SK-N-SH (cell line): ENCODE data around the gene AGBL4. TPM values are rescaled to one million over a fixed set of nuclear protein-coding genes. Genes with fewer than 3 reads are reported as not detected.

ENCODE experiments used
- CTCF ChIA-PET: fragments of 300-600, 350-600 bp; formaldehyde crosslinking; extraction: SDS; loops from one replicate; lab custom pipeline; 2021; lab: Yijun Ruan, JAX
- POLR2A ChIA-PET: fragments of 350-600 bp; sonication (Branson Sonifier 250); formaldehyde crosslinking; extraction: SDS; loops from one replicate; lab custom pipeline; 2020; ENCODE audit warnings: antibody characterized with exemption, inconsistent platforms; lab: Yijun Ruan, JAX
- DNase-seq: peaks from one replicate; pipeline ENCODE4 v3.0.0; 2012
- H2AFZ ChIP-seq: fragments of 200-600 bp; sonication (generic); 2 replicates; pipeline ENCODE4 v1.8.1; 2016; ENCODE audit warnings: antibody characterized with exemption, mild to moderate bottlenecking, low read depth
- H3F3A ChIP-seq: fragments of 200-600 bp; sonication (generic); replicated peaks from 2 replicates; pipeline ENCODE3; 2016; ENCODE audit warnings: antibody characterized with exemption, mild to moderate bottlenecking; ENCODE audit not compliant: insufficient read depth
- H3K27ac ChIP-seq, 2 experiments: fragments of 200-500 bp in 1 of 2; fragments of 200-600 bp in 1 of 2; sonication (Bioruptor generic) in 1 of 2; sonication (generic), shearing (Covaris generic) in 1 of 2; 2 replicates each; pipeline versions ENCODE4 v1.5.1 to v1.6.1; 2014 to 2016; ENCODE audit warnings: low read depth in 2 of 2, inconsistent platforms in 1 of 2, low read length in 1 of 2, mild to moderate bottlenecking in 1 of 2, mixed read lengths in 1 of 2
- H3K27me3 ChIP-seq: fragments of 200-600 bp; sonication (generic), shearing (Covaris generic); 2 replicates; pipeline ENCODE4 v1.6.1; 2016; ENCODE audit warnings: mixed run types; ENCODE audit not compliant: insufficient read depth
- H3K36me3 ChIP-seq, 2 experiments: fragments of 200-500 bp in 1 of 2; fragments of 200-600 bp in 1 of 2; sonication (Bioruptor generic) in 1 of 2; sonication (generic) in 1 of 2; replicated peaks in 1 of 2; 2 replicates each; pipeline versions ENCODE3 to v1.5.1; 2014 to 2016; ENCODE audit warnings: low read length in 1 of 2, mild to moderate bottlenecking in 1 of 2; ENCODE audit not compliant: insufficient read depth in 2 of 2, control insufficient read depth in 1 of 2
- H3K4me1 ChIP-seq, 2 experiments: fragments of 200-500 bp in 1 of 2; fragments of 200-600 bp in 1 of 2; sonication (Bioruptor generic) in 1 of 2; sonication (generic), shearing (Covaris generic) in 1 of 2; 2 replicates each; pipeline versions ENCODE4 v1.5.1 to v1.6.1; 2014 to 2016; ENCODE audit warnings: low read depth in 1 of 2, low read length in 1 of 2, mixed run types in 1 of 2; ENCODE audit not compliant: insufficient read depth in 2 of 2, control insufficient read depth in 1 of 2
- H3K4me2 ChIP-seq: fragments of 200-600 bp; sonication (generic), shearing (Covaris generic); 2 replicates; pipeline ENCODE4 v1.6.1; 2017; ENCODE audit warnings: mixed run types
- H3K4me3 ChIP-seq, 2 experiments: fragments of 200-500 bp in 1 of 2; fragments of 200-600 bp in 1 of 2; sonication (Bioruptor generic) in 1 of 2; sonication (generic), shearing (Covaris generic) in 1 of 2; 2 replicates each; pipeline versions ENCODE4 v1.5.1 to v1.8.1; 2014 to 2016; ENCODE audit warnings: low read depth in 2 of 2, inconsistent platforms in 1 of 2, low read length in 1 of 2, mild to moderate bottlenecking in 1 of 2, mixed read lengths in 1 of 2, moderate library complexity in 1 of 2
- H3K79me2 ChIP-seq: fragments of 200-600 bp; sonication (generic); 2 replicates; pipeline ENCODE4 v1.8.1; 2017; ENCODE audit warnings: mild to moderate bottlenecking; ENCODE audit not compliant: insufficient read depth
- H3K9ac ChIP-seq: fragments of 200-600 bp; sonication (generic); 2 replicates; pipeline ENCODE4 v1.6.1; 2017; ENCODE audit warnings: mixed run types
- H3K9me2 ChIP-seq: fragments of 200-600 bp; sonication (generic); 2 replicates; pipeline ENCODE4 v1.6.1; 2017; ENCODE audit warnings: mixed run types
- H3K9me3 ChIP-seq: fragments of 200-600 bp; sonication (generic); 2 replicates; pipeline ENCODE4 v1.6.1; 2017; ENCODE audit warnings: mixed run types, mild to moderate bottlenecking, moderate library complexity
- H4K20me1 ChIP-seq: fragments of 200-600 bp; sonication (generic); 2 replicates; pipeline ENCODE4 v1.6.1; 2017; ENCODE audit warnings: mild to moderate bottlenecking, mixed run types; ENCODE audit not compliant: insufficient read depth
- ELF1 ChIP-seq: IDR thresholded peaks from 2 replicates; pipeline ENCODE4 v1.4.0; 2012
- EP300 ChIP-seq, 2 experiments: IDR thresholded peaks; 2 replicates each; pipeline versions ENCODE4 v1.4.0 to v1.6.1; 2012; ENCODE audit warnings: borderline replicate concordance in 1 of 2, low read depth in 1 of 2, low read length in 1 of 2
- EZH2phosphoT487 ChIP-seq: fragments of 200-600 bp; sonication (generic); IDR thresholded peaks from 2 replicates; pipeline ENCODE4 v1.6.1; 2017; ENCODE audit warnings: low read depth, mixed run types, mild to moderate bottlenecking, antibody characterized with exemption, moderate library complexity, borderline replicate concordance
- FOXJ3 ChIP-seq: sonication (generic); formaldehyde crosslinking; IDR thresholded peaks from 2 replicates; pipeline ENCODE4 v1.5.1; 2020; ENCODE audit warnings: mild to moderate bottlenecking, missing genetic modification reagents
- FOXM1 ChIP-seq: IDR thresholded peaks from 2 replicates; pipeline ENCODE4 v1.4.0; 2012; ENCODE audit warnings: low read depth, mild to moderate bottlenecking
- GATA2 ChIP-seq: sonication (generic); formaldehyde crosslinking; IDR thresholded peaks from 2 replicates; pipeline ENCODE4 v1.5.0; 2020; ENCODE audit warnings: mild to moderate bottlenecking, missing genetic modification reagents
- IRF3 ChIP-seq: fragments of 150-350 bp; IDR thresholded peaks from 2 replicates; pipeline ENCODE4 v1.6.1; 2016; ENCODE audit warnings: mild to moderate bottlenecking, low read depth, low read length
- MEF2A ChIP-seq: IDR thresholded peaks from 2 replicates; pipeline ENCODE4 v1.4.0; 2012; ENCODE audit warnings: low read depth, borderline replicate concordance
- MXI1 ChIP-seq: IDR thresholded peaks from 2 replicates; pipeline ENCODE4 v1.6.1; 2012; ENCODE audit warnings: mild to moderate bottlenecking, low read depth, low read length, improper control_type of control experiment
- POLR2AphosphoS5 ChIP-seq: IDR thresholded peaks from 2 replicates; pipeline ENCODE4 v1.6.1; 2012; ENCODE audit warnings: low read depth, low read length
- RAD21 ChIP-seq: IDR thresholded peaks from 2 replicates; pipeline ENCODE4 v1.6.1; 2012; ENCODE audit warnings: mild to moderate bottlenecking, low read length
- RCOR1 ChIP-seq: fragments of 150-350 bp; IDR thresholded peaks from 2 replicates; pipeline ENCODE4 v1.6.1; 2017; ENCODE audit warnings: antibody characterized with exemption, low read length
- RFX5 ChIP-seq: IDR thresholded peaks from 2 replicates; pipeline ENCODE4 v1.6.1; 2012; ENCODE audit warnings: mild to moderate bottlenecking, improper control_type of control experiment, low read length
- RXRA ChIP-seq: IDR thresholded peaks from 2 replicates; pipeline ENCODE4 v1.4.0; 2012; ENCODE audit warnings: low read depth, mild to moderate bottlenecking, borderline replicate concordance
- SIN3A ChIP-seq: IDR thresholded peaks from 2 replicates; pipeline ENCODE4 v1.6.1; 2012; ENCODE audit warnings: low read depth, mild to moderate bottlenecking, low read length, moderate library complexity, borderline replicate concordance
- SMC3 ChIP-seq: IDR thresholded peaks from 2 replicates; pipeline ENCODE4 v1.6.1; 2012; ENCODE audit warnings: low read depth, low read length, improper control_type of control experiment
- TEAD4 ChIP-seq: IDR thresholded peaks from 2 replicates; pipeline ENCODE4 v1.4.0; 2012; ENCODE audit warnings: mild to moderate bottlenecking, borderline replicate concordance; ENCODE audit not compliant: insufficient read depth
- USF2 ChIP-seq: fragments of 150-350 bp; IDR thresholded peaks from 2 replicates; pipeline ENCODE4 v1.6.1; 2017; ENCODE audit warnings: antibody characterized with exemption, low read length, low read depth, borderline replicate concordance
- YY1 ChIP-seq: IDR thresholded peaks from 2 replicates; pipeline ENCODE4 v1.4.0; 2012; ENCODE audit warnings: low read depth, mild to moderate bottlenecking
- WGBS: methylation state at CpG from one replicate; pipeline ENCODE4 v1.1.6; 2017; ENCODE audit warnings: low lambda C conversion rate; 5-methylcytosine and 5-hydroxymethylcytosine counted together
- polyA plus RNA-seq, 3 experiments: library from polyadenylated mRNA; depleted of rRNA; stranded (reverse); fragments of >200 nt; gene quantifications; 2 replicates each; pipeline ENCODE4 v1.2.3, GENCODE V29; 2012
- TF ChIP-seq, protein P1 (sequence below): IDR thresholded peaks from 2 replicates; pipeline ENCODE4; 2012
- TF ChIP-seq, protein P2 (sequence below): fragments of 200-600 bp; sonication (generic); IDR thresholded peaks from 2 replicates; pipeline ENCODE4 v1.6.1; 2017; ENCODE audit warnings: antibody characterized with exemption, mild to moderate bottlenecking, moderate library complexity

Gene AGBL4
- polyA plus RNA-seq, 1 of the 3 experiments (the other 2 are of a cell fraction) = 0.07 TPM

DNA sequence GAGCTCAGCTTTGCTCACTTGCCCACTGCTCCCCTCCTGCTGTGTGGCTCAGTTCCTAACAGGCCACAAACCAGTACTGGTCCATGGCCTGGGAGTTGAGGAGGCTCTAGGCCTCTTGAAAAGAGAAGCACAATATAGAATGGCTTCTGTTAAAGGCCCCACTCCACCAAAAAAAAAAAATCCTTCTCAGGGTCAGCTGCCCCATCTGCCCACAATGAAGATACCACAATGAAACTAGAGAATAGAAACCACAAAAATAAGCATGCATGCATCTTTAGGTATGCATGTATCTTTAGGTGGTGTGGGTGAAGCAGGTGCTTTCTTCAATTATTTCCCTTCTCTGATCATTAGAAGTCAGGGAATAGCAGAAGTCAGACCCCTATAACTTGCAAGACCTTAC is 626.7 kb downstream of the AGBL4 start:
- H3K79me2 ChIP-seq = no peaks in the 10 kb centered on the region
- no peak overlapping the region for H3K27ac ChIP-seq
- no peaks in the 10 kb centered on the region for H3K4me1 ChIP-seq
- H3F3A ChIP-seq = no peaks in the 10 kb centered on the region
- no peak overlapping the region for H2AFZ ChIP-seq
- H3K36me3 ChIP-seq = no peaks in the 10 kb centered on the region
- no peak overlapping the region for H3K9ac ChIP-seq
- ChIA-PET CTCF (no interaction called here), POLR2A (no interaction called here)
- no peak overlapping the region for H3K4me3 ChIP-seq
- TF ChIP-seq, protein P1, sequence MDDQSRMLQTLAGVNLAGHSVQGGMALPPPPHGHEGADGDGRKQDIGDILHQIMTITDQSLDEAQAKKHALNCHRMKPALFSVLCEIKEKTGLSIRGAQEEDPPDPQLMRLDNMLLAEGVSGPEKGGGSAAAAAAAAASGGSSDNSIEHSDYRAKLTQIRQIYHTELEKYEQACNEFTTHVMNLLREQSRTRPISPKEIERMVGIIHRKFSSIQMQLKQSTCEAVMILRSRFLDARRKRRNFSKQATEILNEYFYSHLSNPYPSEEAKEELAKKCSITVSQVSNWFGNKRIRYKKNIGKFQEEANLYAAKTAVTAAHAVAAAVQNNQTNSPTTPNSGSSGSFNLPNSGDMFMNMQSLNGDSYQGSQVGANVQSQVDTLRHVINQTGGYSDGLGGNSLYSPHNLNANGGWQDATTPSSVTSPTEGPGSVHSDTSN = no peak
- TF ChIP-seq EP300 (IDR thresholded peaks at IDR 0.05; ENCODE audit: borderline replicate concordance in 1 of 2, low read depth in 1 of 2, low read length in 1 of 2) (no peak), RAD21 (no peak), SIN3A (no peak), RCOR1 (no peak), EZH2phosphoT487 (no peak), YY1 (no peak), RXRA (no peak), POLR2AphosphoS5 (no peak), ELF1 (no peak), SMC3 (no peak), FOXJ3 (CRISPR knock-in tag) (no peak), IRF3 (no peak), USF2 (no peak), TEAD4 (no peak), FOXM1 (no peak), GATA2 (CRISPR knock-in tag) (no peak)
- no peaks in the 10 kb centered on the region for H3K27me3 ChIP-seq
- no peaks in the 10 kb centered on the region for H3K9me2 ChIP-seq
- H3K9me3 ChIP-seq = no peaks in the 10 kb centered on the region; the same call in 1 of the 2 replicates
- DNase-seq = no peak
- no peak overlapping the region for H3K4me2 ChIP-seq
- H4K20me1 ChIP-seq = no peaks in the 10 kb centered on the region

DNA sequence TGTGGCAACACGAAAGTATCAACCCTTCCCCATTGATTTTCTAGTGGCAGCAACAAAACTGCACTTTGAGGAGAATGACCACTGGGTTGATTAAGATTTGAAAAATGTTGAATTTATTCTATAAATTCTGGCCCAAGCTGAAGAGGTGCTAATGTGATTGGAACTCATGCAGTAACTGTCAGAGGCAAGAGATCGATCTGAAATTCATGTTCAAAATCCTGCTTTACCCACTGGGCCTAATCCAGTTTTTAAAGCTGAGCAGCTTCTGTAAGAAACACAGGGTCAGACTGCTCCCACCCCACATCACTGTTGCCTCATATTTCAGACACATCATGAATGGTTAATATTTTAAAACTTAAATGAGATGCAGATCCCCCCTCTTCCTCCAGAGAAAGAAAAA is 629.6 kb downstream of the AGBL4 start:
- Histone ChIP-seq H3K9ac (no peak overlapping the region), H3K79me2 (no peaks in the 10 kb centered on the region), H3K27me3 (no peaks in the 10 kb centered on the region), H2AFZ (no peak overlapping the region), H3K9me2 (no peaks in the 10 kb centered on the region), H3K27ac (no peak overlapping the region), H3K4me2 (no peak overlapping the region), H3K36me3 (no peaks in the 10 kb centered on the region), H3F3A (no peaks in the 10 kb centered on the region), H4K20me1 (no peaks in the 10 kb centered on the region), H3K9me3 (no peaks in the 10 kb centered on the region), H3K4me3 (no peak overlapping the region), H3K4me1 (no peaks in the 10 kb centered on the region; a peak in 1 of 4 replicates)
- WGBS = 80% methylated on average over 2 of the region's 2 CpGs
- CTCF ChIA-PET = no interaction called here
- no peak for DNase-seq
- TF ChIP-seq MEF2A (no peak), IRF3 (no peak), EP300 (IDR thresholded peaks at IDR 0.05; ENCODE audit: borderline replicate concordance in 1 of 2, low read depth in 1 of 2, low read length in 1 of 2) (no peak), MXI1 (no peak), TEAD4 (no peak), ELF1 (no peak), RFX5 (no peak)
- TF ChIP-seq, protein P2, sequence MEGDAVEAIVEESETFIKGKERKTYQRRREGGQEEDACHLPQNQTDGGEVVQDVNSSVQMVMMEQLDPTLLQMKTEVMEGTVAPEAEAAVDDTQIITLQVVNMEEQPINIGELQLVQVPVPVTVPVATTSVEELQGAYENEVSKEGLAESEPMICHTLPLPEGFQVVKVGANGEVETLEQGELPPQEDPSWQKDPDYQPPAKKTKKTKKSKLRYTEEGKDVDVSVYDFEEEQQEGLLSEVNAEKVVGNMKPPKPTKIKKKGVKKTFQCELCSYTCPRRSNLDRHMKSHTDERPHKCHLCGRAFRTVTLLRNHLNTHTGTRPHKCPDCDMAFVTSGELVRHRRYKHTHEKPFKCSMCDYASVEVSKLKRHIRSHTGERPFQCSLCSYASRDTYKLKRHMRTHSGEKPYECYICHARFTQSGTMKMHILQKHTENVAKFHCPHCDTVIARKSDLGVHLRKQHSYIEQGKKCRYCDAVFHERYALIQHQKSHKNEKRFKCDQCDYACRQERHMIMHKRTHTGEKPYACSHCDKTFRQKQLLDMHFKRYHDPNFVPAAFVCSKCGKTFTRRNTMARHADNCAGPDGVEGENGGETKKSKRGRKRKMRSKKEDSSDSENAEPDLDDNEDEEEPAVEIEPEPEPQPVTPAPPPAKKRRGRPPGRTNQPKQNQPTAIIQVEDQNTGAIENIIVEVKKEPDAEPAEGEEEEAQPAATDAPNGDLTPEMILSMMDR = no peak
- TF ChIP-seq, protein P1 = no peak
- POLR2A ChIA-PET = no interaction called here
